ENCODE results near the gene OR2V2.

Gene OR2V2

DNA sequence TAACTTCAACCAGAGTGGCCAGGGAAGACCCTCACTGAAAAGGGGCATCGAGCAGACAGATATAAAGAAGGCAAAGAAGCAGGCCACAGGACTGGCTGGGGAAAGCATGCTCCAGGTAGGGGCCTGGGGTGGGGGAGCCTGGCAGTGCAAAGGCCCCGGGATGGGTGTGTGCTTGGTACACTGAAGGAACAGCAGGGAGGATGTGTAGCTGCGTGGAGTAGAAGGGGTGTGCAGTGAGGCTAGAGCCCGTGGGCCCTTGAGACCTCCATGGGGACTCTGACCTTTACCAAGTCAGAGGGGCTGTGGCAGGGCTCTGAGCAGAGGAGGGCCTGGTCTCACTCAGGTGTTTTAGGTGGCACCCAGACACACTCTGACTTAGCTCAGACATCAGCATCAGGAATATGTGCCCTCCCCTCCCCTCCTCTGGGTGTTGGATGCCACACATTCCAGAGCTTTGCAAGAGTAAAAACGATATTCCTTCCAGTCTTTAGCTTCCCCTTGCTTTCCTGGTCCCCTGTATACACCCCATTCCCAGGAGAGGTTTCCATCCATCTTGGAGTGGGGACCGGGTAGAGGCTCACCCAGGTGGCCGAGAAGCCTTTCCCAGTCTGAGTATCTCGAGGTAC lies 50.1 kb downstream of the OR2V2 start:
- ChIA-PET POLR2A (ENCODE audit: low non-redundant PET) (interaction anchor here (0.5 kb wide), 1 partner anchor 1329 kb away, joined by 3 read pairs; no protein-coding TSS in a partner anchor), CTCF (interaction anchor here (0.6 kb wide), 1 partner anchor 9 kb away, joined by 3 read pairs; no protein-coding TSS in a partner anchor)
- TF ChIP-seq, protein P1, sequence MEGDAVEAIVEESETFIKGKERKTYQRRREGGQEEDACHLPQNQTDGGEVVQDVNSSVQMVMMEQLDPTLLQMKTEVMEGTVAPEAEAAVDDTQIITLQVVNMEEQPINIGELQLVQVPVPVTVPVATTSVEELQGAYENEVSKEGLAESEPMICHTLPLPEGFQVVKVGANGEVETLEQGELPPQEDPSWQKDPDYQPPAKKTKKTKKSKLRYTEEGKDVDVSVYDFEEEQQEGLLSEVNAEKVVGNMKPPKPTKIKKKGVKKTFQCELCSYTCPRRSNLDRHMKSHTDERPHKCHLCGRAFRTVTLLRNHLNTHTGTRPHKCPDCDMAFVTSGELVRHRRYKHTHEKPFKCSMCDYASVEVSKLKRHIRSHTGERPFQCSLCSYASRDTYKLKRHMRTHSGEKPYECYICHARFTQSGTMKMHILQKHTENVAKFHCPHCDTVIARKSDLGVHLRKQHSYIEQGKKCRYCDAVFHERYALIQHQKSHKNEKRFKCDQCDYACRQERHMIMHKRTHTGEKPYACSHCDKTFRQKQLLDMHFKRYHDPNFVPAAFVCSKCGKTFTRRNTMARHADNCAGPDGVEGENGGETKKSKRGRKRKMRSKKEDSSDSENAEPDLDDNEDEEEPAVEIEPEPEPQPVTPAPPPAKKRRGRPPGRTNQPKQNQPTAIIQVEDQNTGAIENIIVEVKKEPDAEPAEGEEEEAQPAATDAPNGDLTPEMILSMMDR (conservative IDR thresholded peaks at IDR 0.05; ENCODE audit: low read depth), result no peak
- H3K27ac ChIP-seq, result peak overlapping the region; percentile 27
- no peak for DNase-seq (ENCODE audit: low spot score)

DNA sequence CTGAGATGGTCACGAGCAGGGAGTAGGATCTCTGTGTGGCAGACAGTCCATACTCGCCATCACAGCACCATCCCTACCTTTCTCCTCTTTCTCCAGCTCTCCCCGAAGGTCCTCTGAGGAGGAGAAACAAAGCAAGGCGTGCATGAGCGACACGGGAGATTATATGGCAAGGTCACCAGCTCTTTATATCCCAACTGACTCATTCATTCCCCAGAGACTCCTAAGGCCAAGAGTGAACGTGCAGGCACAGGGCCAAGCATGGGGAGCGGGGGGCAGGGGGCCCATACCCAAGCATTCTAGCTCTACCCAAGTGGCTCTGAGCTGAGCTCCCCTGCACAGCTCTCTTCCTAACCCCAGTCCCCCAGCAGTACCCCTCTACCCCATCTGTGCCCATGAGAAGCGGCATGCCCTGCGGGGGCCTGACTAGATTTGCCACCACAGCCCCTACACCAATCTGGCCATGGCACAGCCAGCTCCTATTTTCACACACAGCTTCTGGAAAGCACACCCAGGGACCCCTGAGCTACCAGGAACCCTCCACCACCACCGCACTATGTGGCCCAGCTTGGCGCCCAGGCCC lies 50.8 kb downstream of the OR2V2 start:
- CTCF ChIA-PET, result no interaction called here
- H3K27ac ChIP-seq, result peak overlapping the region; percentile 27
- no peak for DNase-seq (ENCODE audit: low spot score)
- POLR2A ChIA-PET (ENCODE audit: low non-redundant PET), result interaction anchor here (0.5 kb wide), 1 partner anchor 1330 kb away, joined by 3 read pairs; no protein-coding TSS in a partner anchor
- TF ChIP-seq, protein P1 (conservative IDR thresholded peaks at IDR 0.05; ENCODE audit: low read depth), result no peak

- POLR2A ChIA-PET (ENCODE audit: low non-redundant PET), result no interaction called here
- CTCF ChIA-PET, result interaction anchor here (0.6 to 1.2 kb wide), 4 partner anchors 26 to 709 kb away, joined by 3 to 5 read pairs (median 3); no protein-coding TSS in a partner anchor
- no peak for DNase-seq (ENCODE audit: low spot score)
- TF ChIP-seq, protein P1 (conservative IDR thresholded peaks at IDR 0.05; ENCODE audit: low read depth), result no peak
- H3K27ac ChIP-seq, result peak overlapping the region; percentile 27
These were observed 51.6 kb downstream of the OR2V2 start for GRCh38 chr5:181198905-181199519.

DNA sequence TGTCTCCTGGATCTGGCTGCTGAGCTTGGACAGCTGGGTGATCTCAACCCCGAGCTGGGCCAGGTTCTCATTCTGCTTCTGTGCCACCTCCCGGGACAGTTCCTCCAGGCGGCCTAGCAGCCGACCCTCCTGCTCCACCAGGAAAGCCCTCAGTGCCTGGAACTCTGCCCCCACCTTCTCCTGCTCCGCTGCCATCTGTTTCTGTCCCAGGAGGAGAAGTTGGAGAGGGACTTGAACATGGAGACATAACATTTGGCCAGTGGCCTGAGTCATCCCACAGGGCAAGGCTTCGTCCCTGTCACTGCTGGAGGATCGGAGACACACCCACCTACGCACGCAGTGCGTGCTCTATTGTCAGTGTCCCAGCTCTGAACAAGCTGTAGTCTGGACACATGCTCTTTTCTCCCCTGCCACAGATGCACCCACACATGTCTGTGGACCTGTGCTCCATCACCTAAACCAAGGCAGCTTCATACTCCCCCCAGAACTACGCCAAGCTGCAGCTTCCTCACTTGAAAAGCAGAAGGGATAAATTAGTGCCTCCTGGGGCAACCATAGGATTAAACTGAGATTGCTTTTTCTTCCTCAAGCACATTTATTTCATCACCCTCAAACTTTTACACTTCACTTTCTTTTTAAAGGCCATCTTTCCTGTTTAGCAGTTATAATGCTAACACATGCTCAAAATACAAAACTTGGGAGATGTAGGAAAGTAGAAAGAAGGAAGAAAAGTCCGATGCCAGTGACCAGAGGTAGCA lies 52.7 kb downstream of the OR2V2 start:
- ChIA-PET POLR2A (ENCODE audit: low non-redundant PET) (no interaction called here), CTCF (interaction anchor here (0.6 to 1.2 kb wide), 4 partner anchors 27 to 710 kb away, joined by 3 to 5 read pairs (median 3); no protein-coding TSS in a partner anchor)
- H3K27ac ChIP-seq, result peak overlapping the region; percentile 51
- no peak for DNase-seq (ENCODE audit: low spot score)
- TF ChIP-seq, protein P1 (conservative IDR thresholded peaks at IDR 0.05; ENCODE audit: low read depth), result no peak

DNA sequence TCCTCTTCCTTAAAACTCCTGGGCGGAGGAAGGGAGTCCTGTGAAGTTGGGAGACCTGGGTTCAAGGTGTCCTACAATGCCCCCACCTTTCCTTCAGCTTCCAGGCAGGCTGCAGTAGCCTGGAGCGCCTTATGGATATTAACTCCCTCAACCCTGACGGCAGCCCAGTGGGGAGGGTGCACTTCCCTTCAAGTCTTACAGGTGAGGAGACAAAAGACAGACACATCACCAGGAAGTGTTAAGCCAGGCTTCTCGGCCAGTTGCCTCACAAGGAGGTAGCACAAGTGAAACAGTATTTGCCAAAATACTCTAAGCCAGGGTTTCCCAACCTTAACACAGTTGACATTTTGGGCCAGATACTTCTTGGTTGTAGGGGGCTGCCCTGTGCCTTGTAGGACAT lies 53.4 kb downstream of the OR2V2 start:
- ChIA-PET POLR2A (ENCODE audit: low non-redundant PET) (no interaction called here), CTCF (interaction anchor here (1.4 kb wide), 1 partner anchor 11 kb away, joined by 4 read pairs; no protein-coding TSS in a partner anchor)
- TF ChIP-seq, protein P1 (conservative IDR thresholded peaks at IDR 0.05; ENCODE audit: low read depth), result no peak
- H3K27ac ChIP-seq, result no peak overlapping the region
- DNase-seq (ENCODE audit: low spot score), result no peak
